Fibroblast of skin of back (primary cell): ENCODE measurements around the gene GPR35.
"Not testable (repeated sequence)": the region's sequence is repeated elsewhere in the genome, so short reads cannot be mapped to it uniquely, and the experiment has no call there.

Experiments used
- DNase-seq: peaks from one replicate; pipeline ENCODE4 v3.0.0-alpha.2; 2013

Gene GPR35

DNA sequence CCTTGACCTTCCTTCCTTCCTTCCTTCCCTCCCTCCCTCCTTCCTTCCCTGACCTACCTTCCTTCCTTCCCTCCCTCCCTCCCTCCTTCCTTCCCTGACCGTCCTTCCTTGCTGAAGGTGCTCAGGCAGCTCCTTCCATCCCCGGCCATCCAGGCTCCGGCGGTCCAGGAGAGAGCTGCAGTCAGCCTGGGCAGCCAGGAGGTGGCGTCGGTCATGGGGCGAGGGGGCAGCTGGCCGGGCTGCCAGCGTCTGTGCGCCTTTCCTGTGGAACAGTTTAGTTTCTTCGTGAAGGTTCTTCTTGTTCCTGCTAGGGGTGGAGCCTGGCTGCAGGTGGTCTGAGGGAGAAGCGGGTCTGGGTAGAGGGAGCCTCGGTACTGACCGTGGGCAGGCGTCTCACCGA, 15.7 kb downstream of the GPR35 start:
- peak; percentile 28 for DNase-seq

DNA sequence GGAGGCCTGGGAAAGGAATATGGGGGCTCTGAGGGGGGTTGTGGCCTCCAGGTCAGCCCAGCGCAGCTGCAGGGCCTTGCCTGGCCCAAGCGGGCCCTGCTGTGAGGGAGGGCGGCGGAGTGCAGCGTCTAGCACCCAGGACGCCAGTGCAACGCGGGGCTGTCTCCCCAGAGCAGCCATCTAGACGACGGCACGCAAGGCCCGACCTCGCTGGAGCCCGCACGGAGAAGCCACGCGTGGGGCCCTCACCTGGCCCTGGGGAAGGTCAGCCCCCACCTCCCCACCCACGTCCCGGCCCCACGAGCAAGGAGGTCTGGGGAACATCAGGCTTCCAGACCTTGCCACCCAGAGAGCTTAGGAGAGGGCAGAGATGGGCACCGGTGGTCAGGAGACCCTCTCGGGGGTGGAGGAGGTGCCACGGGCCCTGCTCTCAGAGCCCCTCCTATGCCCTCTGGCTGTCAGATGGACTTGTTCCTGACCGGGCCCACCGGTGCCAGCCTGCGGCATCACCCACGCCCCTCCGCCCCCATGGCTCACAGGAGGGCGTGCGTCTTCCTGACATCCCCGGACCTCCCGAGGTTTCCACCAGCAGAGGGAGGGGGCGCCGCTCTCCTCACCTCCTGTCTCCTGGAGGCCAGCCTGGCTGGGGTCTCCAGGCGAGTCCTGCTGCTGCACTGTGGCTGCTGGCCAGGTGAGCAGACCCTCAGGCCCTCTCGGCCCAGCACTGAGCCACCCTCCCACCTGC, 17.0 kb downstream of the GPR35 start:
- DNase-seq = no peak

GRCh38 chr2:240642806-240643092, 17.5 kb downstream of the GPR35 start:
- DNase-seq = no peak

DNA sequence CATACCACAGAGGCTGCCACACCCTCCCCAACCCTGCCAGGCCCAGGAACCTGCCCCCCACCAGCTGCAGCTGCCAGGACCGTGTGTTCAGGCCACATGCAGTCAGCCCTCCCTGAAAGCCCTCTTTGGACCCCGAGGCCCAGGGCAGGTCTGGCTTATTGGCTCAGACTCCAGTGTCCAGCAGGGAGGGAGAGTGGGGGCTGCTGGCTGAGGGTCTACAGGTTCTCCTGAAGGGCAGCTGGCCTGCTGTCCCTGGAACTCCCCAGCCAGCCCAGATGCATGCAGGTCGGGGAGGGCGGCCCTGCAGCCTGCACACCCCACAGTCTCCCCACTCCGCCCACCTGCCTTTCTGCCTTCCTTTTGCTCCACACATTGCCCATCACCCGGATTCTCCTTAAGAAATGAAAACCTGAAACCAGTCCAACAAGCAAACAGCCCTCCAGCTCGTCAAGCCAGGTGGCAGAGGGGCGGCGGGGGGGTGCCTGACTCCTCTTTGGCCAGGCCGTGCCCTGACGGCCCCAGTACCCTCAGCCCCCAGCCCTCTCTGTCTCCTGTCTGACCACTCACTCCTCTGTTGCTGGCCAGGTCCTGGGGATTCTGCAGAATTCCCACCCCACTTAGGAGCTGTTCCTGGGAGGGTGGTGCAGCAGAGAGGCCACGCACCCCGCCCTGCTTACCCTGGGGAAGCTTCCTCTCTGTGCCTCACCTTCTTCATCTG, 18.0 kb downstream of the GPR35 start:
- no peak for DNase-seq

GRCh38 chr2:240643811-240644150, 18.5 kb downstream of the GPR35 start:
- DNase-seq = no peak

DNA sequence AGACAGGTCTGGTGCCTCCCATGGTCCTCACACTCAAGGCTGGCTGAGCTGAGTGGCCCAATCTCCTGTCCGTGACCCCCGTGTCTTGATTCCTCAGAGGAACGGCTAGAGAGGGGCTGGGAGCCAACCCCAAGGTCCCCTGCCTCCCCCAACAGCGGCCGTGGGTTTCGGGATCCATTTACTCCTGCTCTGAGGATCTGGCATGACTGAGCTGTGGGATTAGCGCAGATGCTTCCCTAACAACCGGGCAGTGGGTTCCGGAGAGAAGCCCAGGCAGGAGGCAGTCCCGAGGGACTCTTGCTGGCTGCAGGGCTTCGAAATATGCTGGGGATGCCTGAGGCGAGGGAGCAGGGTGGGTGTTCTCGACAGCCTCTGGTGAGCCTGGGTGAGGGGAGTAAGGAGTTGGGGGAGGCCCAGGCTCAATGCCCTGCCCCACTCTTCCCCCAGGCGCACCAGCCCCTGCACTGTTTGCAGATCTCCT, 18.9 kb downstream of the GPR35 start:
- no peak for DNase-seq

- no peak for DNase-seq
Observed at GRCh38 chr2:240644859-240645301, 19.6 kb downstream of the GPR35 start.

DNA sequence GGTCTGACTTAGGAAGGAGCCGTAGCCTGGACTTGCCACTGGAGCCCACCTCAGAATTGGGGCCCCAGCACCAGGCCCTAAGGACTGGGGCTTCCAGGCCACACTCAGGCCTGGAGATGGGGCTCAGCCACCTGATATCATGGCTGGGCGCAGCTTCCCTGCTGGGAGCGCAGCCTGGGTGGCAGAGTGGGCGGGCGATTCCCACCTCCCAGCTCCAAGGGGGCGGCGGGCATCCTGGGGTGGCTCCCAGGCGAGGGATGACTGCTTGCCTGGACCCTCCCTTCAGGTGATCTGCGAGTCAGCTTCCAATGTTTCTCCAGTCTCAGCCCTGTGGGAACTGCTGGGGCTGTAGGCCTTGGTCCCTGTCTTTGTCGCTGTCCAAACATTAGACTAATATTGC, 20.1 kb downstream of the GPR35 start:
- no peak for DNase-seq

GRCh38 chr2:240645801-240646175, 20.5 kb downstream of the GPR35 start:
- no peak for DNase-seq

- DNase-seq = no peak
Observed at GRCh38 chr2:240646176-240646899, 21.1 kb downstream of the GPR35 start.

- no peak for DNase-seq
Observed at GRCh38 chr2:240646900-240647502, 21.7 kb downstream of the GPR35 start.

DNA sequence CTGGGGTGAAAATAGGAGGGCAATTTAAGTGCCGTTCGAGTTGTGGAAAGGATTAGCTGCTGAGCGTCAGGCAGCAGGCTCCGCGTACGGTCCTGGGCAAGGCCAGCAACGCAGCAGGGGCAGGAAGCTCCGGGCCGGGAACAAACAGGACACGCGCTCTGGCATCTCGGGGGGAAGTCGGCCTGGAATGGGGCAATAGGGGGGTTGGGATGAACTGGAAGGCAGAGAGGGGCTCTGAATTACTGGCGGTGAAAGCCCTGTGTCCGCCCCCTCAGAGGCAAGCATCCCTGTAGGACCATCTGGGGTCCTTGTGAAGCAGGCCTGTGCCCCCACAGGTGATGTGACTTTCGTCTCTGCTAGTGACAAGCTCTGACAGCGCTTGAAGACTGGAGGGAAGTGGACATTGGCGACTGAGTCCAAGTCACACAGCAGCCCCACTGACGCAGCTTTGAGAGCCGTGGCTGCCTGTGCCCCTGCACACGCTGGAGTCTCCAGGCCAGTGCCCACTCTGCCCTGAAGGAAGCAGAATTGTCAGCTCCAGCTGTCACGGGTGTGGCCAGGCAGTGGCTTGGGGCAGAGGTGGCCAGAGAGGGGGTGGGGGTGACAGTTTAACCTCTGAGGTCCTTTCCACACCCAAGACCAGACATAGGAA, 22.3 kb downstream of the GPR35 start:
- no peak for DNase-seq

DNA sequence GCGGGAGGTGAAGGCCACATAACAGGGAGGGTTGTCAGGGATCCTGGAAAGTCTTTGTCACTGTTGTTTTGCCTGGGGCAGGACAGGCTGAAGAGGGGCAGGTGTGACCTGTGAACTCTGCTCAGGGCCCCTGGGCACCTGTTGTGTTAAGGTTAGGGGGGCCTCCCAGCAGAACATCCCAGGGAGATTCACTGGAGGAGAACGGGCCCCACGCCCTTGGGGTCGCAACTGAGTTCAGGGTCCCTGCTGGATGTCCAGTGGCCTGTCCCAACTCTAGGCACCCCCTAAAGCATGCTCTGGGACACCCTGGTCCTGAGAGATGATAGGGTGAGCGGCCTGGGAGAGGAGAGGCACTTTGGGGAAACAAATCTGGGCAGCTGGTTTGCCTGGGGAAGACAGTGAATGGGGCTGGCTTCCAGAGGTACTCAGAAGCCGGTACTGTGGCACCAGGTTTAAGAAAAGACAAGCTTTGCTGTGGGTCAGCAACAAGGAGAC, 22.9 kb downstream of the GPR35 start:
- DNase-seq = no peak

- no peak for DNase-seq
Observed at GRCh38 chr2:240648650-240649275, 23.5 kb downstream of the GPR35 start.

DNA sequence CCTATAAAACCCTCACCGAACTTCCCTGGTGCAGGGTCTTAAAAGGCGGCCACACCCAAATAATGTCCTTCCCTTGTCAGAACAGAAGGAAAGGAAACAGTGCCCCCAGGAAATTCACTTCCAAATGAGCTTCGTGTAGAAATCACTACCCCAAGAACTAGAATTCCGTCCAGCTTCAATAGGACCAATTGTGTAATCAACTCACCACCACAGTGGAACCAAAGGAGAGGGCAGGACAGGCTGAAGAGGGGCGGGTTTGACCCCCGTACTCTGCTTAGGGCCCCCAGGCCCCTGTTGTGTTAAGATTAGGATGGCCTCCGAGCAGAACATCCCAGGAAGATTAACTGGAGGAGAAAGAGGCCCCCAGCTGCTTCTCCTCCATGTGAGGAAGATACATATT, 24.1 kb downstream of the GPR35 start:
- no peak for DNase-seq

DNA sequence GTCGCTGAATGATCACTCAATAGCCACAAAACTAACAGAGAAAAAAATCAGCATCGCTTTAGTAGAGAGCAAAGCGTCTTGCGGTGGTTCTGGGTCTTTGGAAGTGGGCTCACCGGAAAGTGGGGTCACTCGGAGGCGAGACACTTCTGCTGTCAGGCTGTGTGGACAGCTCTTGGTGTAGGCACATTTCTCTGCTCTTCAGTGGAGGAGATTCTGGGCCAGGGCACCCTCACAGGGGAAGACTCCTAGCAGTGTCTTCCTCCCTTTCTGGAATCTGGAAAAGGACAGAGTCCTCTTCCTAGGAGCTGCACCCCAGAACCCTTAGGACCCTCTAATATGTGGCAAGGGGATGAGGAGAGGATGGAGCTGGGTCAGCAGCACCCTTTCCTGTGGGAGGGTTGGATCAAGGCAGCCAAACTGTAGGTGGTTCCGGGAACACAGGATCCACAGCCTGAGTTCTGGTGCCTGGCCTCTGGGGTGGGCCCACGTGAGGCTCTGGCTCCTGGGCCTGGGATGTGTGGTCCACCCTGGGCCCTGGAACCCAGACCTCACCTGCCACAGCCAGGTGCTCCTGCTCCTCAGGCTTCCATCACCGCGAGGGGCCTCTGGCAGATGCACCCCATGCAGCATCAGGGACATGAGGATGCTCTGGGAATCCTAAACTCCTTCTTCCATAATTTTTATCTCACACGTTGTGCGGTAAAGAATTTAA, 25.1 kb downstream of the GPR35 start:
- no peak for DNase-seq

DNA sequence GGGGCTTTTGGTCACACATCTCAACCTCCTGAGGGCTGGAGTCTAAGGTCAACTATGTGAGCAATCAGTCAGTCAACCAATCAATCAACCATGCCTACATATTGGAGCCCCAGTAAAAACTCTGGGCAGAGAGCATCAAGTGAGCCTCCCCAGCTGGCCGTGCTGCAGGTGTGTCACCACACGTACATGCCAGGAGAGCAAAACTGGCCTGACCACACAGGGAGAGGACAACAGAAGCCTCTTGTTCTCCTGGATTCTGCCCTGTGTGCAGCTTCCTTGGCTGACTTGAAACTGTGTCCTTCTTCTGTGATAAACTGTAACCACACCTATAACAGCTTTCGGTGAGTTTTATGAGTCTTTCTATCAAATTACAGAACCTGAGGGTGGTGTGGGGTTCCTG, 25.9 kb downstream of the GPR35 start:
- no peak for DNase-seq

GRCh38 chr2:240655931-240656886, 30.9 kb downstream of the GPR35 start:
- DNase-seq = peak; percentile 15

DNA sequence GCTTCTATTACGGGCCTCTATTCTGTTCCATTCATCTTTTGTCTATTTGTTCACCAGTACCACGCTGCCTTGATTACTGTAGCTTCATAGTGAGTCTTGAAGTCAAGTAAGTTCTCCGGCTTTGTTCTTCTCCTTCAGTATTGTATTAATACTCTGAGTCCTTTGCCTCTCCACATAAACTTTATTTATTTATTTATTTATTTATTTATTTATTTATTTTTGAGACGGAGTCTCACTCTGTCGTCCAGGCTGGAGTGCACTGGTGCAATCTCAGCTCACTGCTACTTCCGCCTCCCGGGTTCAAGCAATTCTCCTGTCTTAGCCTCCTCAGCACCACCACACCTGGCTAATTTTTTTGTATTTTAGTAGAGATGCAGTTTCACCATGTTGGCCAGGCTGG, 34.6 kb downstream of the GPR35 start:
- not testable (repeated sequence) for DNase-seq

DNA sequence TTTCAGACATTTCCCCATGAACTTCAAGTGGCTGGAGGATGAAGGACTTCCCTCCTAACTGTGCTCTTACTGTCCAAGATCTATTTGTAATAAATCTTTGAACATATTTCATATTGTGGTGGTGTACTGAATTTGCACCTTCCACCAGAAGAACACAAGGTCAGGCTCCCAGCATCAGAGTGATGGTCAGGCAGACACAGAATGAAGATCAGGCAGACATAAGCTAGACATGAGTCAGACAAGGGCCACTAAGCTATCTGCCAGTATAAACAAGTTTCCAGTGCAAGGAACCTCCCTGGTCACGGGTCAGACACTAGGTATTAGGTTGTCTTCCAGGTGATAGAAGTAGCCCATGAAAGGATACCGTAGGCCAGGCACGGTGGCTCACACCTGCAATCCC, 37.4 kb downstream of the GPR35 start:
- DNase-seq = no peak
